GM19397 (cell line): Measurements from ENCODE around the gene GNAI3.

Experiments
- ATAC-seq: cut with Tn5 transposase; IDR thresholded peaks from one replicate; pipeline ENCODE4 v1.9.1; 2021; ENCODE audit warnings: mild to moderate bottlenecking, moderate library complexity; ENCODE audit not compliant: unreplicated experiment

GNAI3 gene

GRCh38 chr1:109634771-109635750, 86.6 kb downstream of the GNAI3 start:
- no peak for ATAC-seq

GRCh38 chr1:109635862-109636200, 87.4 kb downstream of the GNAI3 start:
- no peak for ATAC-seq

DNA sequence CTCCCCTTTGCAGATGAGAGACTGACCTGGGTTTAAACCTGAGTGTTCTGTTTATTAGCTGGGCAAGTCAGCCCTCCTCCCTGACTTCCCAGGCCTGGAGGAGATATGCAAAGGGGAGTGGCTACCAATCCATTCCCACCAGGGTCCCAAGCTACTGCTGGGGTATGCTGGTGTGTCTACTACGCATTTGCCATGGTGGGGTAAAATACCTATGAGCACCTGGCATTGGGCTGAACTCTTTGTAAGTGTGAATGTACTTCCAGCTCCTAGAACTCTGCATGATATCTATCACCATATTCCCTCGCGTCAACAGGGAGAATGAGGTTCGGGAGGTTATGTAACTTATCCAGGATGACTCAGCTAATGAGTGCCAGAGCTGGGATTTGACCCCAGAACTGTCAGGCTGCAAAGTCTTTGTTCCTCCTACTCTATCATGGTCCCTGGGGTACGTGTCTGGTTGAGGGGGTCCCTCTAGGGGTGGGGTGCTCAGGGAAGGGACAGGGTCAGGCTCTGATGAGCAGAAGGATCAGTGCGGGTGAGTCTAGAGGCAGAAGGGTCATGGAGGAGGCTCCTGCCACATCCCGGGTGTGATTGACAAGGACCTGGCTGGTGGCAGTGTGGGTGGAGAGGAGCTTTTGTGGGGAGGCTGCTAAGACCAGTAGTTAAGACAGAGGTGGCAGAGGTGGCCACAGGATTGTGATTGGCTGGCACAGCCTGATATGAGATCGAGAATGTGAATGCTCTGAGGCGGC, 88.0 kb downstream of the GNAI3 start:
- no peak for ATAC-seq

DNA sequence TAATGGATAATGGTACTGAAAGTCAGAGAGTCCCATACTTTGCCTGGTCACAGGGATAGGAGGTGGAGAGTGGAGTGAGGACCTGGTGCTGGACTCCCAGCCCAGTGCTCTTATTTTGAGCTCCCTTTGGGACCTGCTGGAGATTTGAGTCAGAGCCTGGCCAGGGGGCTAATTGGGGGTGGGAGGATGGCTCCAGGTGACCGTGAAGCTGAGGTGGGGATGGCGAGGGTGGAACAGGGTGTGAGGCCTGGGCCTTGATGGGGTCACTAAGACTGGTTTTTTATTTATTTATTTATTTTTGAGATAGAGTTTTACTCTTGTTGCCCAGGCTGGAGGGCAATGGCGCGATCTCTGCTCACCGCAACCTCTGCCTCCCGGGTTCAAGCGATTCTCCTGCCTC, 89.0 kb downstream of the GNAI3 start:
- ATAC-seq: no peak

- ATAC-seq: no peak
Observed at GRCh38 chr1:109639063-109639840, 90.8 kb downstream of the GNAI3 start.

DNA sequence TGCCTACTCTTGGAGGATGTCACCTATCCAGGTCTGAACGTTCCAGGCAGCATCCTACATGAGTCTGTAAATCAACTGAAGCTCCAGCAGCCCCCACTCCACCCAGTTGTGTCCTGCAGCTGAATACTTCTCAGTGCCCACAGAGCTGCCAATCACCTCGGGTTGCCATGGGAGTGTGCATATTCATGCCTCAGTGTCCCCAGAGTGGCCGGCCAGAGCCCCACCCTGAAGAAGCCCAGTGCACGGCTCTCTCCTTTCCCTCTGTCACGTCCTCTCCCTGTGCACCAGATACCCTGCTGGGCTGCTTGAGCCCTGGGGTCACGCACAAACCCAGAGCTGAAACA, 91.4 kb downstream of the GNAI3 start:
- no peak for ATAC-seq

- peak; percentile 52 for ATAC-seq
Observed at GRCh38 chr1:109640285-109640865, 92.0 kb downstream of the GNAI3 start.

- no peak for ATAC-seq
Observed at GRCh38 chr1:109641078-109641740, 92.8 kb downstream of the GNAI3 start.

- no peak for ATAC-seq
Observed at GRCh38 chr1:109641861-109642260, 93.4 kb downstream of the GNAI3 start.

- no peak for ATAC-seq
Observed at GRCh38 chr1:109642626-109643025, 94.2 kb downstream of the GNAI3 start.

GRCh38 chr1:109643385-109644230, 95.2 kb downstream of the GNAI3 start:
- peak; percentile 68 for ATAC-seq

GRCh38 chr1:109644670-109645069, 96.3 kb downstream of the GNAI3 start:
- ATAC-seq: no peak

- no peak for ATAC-seq
Observed at GRCh38 chr1:109649491-109649914, 101.1 kb downstream of the GNAI3 start.

DNA sequence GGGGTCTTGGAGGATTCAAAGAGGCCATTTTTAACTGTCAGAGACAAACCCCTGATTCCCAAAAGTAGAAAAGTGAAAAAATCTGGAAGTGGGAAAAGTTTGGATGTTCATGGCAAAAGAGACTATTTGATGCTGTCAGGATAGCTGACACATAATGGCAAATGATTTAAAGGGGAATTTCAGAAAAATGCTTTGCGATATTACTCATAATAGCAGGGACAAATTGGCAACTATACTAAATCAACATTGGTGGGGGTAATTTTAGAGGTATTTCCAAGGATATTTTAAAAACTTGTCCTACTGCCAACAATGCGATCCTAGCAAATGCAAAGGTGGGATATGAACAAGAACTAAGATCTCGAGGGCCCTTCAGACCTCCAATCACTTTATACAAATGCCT, 102.2 kb downstream of the GNAI3 start:
- no peak for ATAC-seq

GRCh38 chr1:109652402-109652801, 104.0 kb downstream of the GNAI3 start:
- no peak for ATAC-seq

DNA sequence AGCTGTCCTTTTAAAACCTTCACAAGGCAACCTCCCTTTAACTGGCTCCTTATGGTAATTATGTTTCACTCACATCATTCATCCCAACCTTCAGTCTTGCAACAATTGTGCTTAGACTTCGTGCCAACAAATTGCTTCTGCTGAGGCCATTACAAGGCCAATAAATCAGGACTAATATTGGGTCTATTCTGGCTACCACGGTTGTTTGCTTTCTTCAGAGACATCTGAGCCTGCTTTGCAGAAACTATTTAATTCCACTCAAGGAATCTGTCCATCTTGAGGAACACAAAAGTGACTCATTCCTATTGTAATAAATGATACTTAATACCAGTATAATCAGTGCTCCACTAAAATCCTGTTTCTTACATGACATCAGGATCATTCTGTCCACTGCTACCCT, 104.9 kb downstream of the GNAI3 start:
- ATAC-seq: no peak

GRCh38 chr1:109654519-109654918, 106.1 kb downstream of the GNAI3 start:
- no peak for ATAC-seq

GRCh38 chr1:109655615-109656519, 107.5 kb downstream of the GNAI3 start, which contains the start of gene GSTM4:
GSTM4 (plus strand) TSS chr1:109656099; CDS start chr1:109656390, 291 bp downstream.
- peak; percentile 96 for ATAC-seq
